ENCODE results near the gene ERGIC3. TPM values are rescaled to one million over a fixed set of nuclear protein-coding genes. Genes with fewer than 3 reads are reported as not detected.
"Not testable (repeated sequence)": the region's sequence is repeated elsewhere in the genome, so short reads cannot be mapped to it uniquely, and the experiment has no call there.

Gene ERGIC3
- total and polyA plus RNA-seq, 11 donors = 69.8 to 152 (median 101) TPM

DNA sequence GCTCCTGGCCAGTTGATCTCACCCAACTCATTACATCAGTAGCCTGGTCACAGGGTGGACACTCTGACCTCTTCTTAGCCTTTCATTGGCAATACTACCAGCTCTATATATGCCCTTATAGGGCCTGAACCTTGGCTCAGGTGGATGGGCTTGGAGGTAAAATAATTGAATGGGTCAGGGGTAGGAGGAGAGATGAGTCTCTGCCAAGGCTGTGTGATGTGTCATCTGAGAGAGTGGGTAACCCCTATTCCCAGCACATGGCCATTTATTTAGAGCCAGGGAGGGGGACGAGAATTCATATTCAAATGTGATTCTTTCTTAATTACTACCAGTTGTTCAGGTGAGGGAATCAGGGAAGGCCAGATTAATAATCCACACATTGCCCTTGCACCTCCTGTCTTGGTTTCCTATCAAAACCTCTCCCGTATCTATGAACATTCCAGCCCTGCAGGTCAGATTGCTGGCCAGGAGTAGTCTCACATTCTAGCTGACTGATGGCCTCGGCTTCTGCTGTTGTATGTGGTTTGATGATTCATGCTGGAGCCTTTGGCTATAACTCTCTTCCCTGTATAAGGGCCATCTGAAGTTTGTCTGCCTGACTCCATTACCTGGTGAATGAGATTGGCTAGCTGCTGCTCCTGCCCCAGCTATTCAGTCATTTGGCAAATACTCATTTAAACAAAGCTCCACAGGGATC, 25.8 kb upstream of the ERGIC3 start:
- Histone ChIP-seq H3K4me3 (no peak overlapping the region), H3K4me1 (peaks cover 0 to 12% (median 0%) of the 10 kb centered on the region in 12 donors), H3K9me3 (no peaks in the 10 kb centered on the region), H3K27me3 (no peaks in the 10 kb centered on the region), H3K27ac (no peak overlapping the region), H3K36me3 (peaks cover 0 to 30% (median 8%) of the 10 kb centered on the region in 9 donors)
- ATAC-seq (peak in 2 of 4 donors; percentile 14 to 46), DNase-seq (no peak)
- 53 to 78% (median 61%) methylated on average over 3 of the region's 3 CpGs for WGBS, 4 donors
- intact Hi-C loops (cut with DNase I) = loop anchor here in 2 of 10 donors (10.0 kb wide), 2 partner anchors 179 to 369 kb away; partner anchors contain the start of genes NFS1 (in 1 of the 2) and ROMO1 (in 1 of the 2)
- TF ChIP-seq POLR2A (IDR thresholded peaks at IDR 0.05) = no peak
- TF ChIP-seq, protein P1, sequence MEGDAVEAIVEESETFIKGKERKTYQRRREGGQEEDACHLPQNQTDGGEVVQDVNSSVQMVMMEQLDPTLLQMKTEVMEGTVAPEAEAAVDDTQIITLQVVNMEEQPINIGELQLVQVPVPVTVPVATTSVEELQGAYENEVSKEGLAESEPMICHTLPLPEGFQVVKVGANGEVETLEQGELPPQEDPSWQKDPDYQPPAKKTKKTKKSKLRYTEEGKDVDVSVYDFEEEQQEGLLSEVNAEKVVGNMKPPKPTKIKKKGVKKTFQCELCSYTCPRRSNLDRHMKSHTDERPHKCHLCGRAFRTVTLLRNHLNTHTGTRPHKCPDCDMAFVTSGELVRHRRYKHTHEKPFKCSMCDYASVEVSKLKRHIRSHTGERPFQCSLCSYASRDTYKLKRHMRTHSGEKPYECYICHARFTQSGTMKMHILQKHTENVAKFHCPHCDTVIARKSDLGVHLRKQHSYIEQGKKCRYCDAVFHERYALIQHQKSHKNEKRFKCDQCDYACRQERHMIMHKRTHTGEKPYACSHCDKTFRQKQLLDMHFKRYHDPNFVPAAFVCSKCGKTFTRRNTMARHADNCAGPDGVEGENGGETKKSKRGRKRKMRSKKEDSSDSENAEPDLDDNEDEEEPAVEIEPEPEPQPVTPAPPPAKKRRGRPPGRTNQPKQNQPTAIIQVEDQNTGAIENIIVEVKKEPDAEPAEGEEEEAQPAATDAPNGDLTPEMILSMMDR (IDR thresholded peaks at IDR 0.05) = no peak

DNA sequence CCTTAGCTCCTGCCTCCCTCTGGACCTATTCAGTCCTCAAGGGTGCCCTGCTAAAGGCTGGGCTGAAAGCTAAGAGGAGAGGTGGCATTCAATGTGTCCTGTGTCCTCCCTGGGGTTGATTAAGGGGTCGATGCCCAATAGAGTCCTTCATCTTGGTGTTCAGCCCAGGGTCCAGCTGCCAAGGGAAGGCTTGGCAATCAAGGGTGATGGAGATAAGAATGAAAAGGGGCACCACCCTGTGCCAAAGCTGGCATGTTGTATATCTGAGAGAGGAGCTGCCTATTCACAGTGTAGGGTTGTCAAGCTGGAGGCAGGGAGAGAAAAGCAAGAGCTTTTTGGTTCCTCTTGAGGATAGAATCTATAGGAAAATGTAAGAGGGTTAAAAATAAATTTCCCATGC, 24.8 kb upstream of the ERGIC3 start:
- ATAC-seq = peak; percentile 64 to 82 (median 75)
- intact Hi-C loops (cut with DNase I) = loop anchor here in 2 of 10 donors (10.0 kb wide), 2 partner anchors 178 to 368 kb away; partner anchors contain the start of genes NFS1 (in 1 of the 2) and ROMO1 (in 1 of the 2)
- WGBS, 4 donors = 35 to 57% (median 47%) methylated on average over 1 of the region's 1 CpG

DNA sequence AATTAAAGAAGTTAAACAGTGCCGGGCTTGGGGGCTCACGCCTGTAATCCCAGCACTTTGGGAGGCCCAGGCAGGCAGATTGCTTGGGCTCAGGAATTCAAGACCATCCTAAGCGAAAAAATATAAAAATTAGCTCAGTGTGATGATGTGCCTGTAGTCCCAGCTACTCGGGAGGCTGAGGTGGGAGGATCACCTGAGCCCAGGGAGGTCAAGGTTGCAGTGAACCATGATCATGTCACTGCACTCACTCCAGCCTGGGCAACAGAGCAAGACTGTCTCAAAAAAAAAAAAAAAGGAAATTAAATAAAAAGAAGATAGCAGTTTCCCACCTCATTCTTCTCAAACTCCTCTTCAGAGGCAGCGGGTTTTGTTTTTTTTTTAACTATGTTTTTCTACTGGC, 24.1 kb upstream of the ERGIC3 start:
- not testable (repeated sequence) for ATAC-seq, H3K9me3 ChIP-seq, H3K27me3 ChIP-seq, H3K27ac ChIP-seq, DNase-seq, H3K4me3 ChIP-seq
- H3K36me3 ChIP-seq = peaks cover 0 to 13% (median 0%) of the 10 kb centered on the region in 9 donors
- H3K4me1 ChIP-seq = peaks cover 0 to 12% (median 0%) of the 10 kb centered on the region in 12 donors
- 80 to 94% (median 92%) methylated on average over 5 of the region's 5 CpGs for WGBS, 4 donors
- intact Hi-C loops (cut with DNase I) = loop anchor here in 2 of 10 donors (10.0 kb wide), 2 partner anchors 177 to 367 kb away; partner anchors contain the start of genes NFS1 (in 1 of the 2) and ROMO1 (in 1 of the 2)

More for the DNA sequence above, 24.8 kb upstream of the ERGIC3 start:
- no peak for TF ChIP-seq POLR2A (IDR thresholded peaks at IDR 0.05)
- TF ChIP-seq, protein P1 (IDR thresholded peaks at IDR 0.05) = no peak
- peaks cover 0 to 12% (median 0%) of the 10 kb centered on the region in 12 donors for H3K4me1 ChIP-seq
- no peak overlapping the region for H3K4me3 ChIP-seq
- no peaks in the 10 kb centered on the region for H3K9me3 ChIP-seq
- H3K27ac ChIP-seq = no peak overlapping the region
- H3K27me3 ChIP-seq = no peaks in the 10 kb centered on the region
- DNase-seq = peak in 3 of 5 donors; percentile 19 to 62 (median 27)
- peaks cover 0 to 20% (median 0%) of the 10 kb centered on the region in 9 donors for H3K36me3 ChIP-seq

DNA sequence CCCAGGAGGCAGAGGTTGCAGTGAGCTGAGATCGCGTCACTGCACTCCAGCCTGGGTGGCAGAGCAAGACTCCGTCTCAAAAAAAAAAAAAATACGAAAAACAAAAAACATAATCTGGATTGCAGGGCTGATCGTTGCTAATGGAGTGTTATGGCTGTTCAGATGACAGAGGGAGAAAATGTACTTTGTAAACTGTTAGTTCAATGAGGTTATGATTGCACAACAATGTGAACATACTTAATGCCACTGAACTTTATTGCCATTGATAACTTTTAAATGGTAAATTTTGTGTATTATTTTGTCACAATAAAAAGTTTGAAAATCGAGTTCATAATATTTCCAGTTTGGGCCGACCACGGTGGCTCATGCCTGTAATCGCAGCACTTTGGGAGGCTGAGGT, 22.9 kb upstream of the ERGIC3 start:
- Histone ChIP-seq H3K4me3 (no peak overlapping the region), H3K36me3 (peaks cover 0 to 4% (median 0%) of the 10 kb centered on the region in 9 donors), H3K4me1 (peaks cover 0 to 12% (median 0%) of the 10 kb centered on the region in 12 donors), H3K9me3 (no peaks in the 10 kb centered on the region), H3K27ac (no peak overlapping the region), H3K27me3 (no peaks in the 10 kb centered on the region)
- WGBS, 4 donors = 84 to 90% (median 87%) methylated on average over 9 of the region's 9 CpGs
- ATAC-seq = no peak
- TF ChIP-seq POLR2A (IDR thresholded peaks at IDR 0.05) = no peak
- TF ChIP-seq, protein P1 (IDR thresholded peaks at IDR 0.05) = no peak
- intact Hi-C loops (cut with DNase I) = loop anchor here in 2 of 10 donors (10.0 kb wide), 2 partner anchors 176 to 366 kb away; partner anchors contain the start of genes NFS1 (in 1 of the 2) and ROMO1 (in 1 of the 2)
- no peak for DNase-seq

Data from heart left ventricle (tissue), 16 donors.